ENCODE results near the gene CLTB. TPM values are rescaled to one million over a fixed set of nuclear protein-coding genes. Genes with fewer than 3 reads are reported as not detected.

CLTB gene
- total RNA-seq, 4 donors from 2014 or later = 183 to 233 (median 197) TPM

- no peak overlapping the region for H3K4me3 ChIP-seq
- no peaks in the 10 kb centered on the region for H3K27me3 ChIP-seq
- peak overlapping the region in 1 of 4 donors; percentile 65 for H3K27ac ChIP-seq
- TF ChIP-seq CTCF (IDR thresholded peaks at IDR 0.05) (no peak), EP300 (IDR thresholded peaks at IDR 0.05) (no peak), POLR2A (IDR thresholded peaks at IDR 0.05) (no peak)
- DNase-seq (ENCODE audit: low spot score in 2 of 2) = no peak
- peaks cover 0 to 68% (median 0%) of the 10 kb centered on the region in 3 donors for H3K36me3 ChIP-seq
- 78 to 90% methylated on average over 11 of the region's 11 CpGs for WGBS, 2 donors
- H3K4me1 ChIP-seq = peaks cover 0 to 32% (median 0%) of the 10 kb centered on the region in 4 donors
- H3K9me3 ChIP-seq = no peaks in the 10 kb centered on the region
Measured at GRCh38 chr5:176394881-176395675, 21.3 kb downstream of the CLTB start.

GRCh38 chr5:176394096-176394495 is 22.2 kb downstream of the CLTB start:
- Histone ChIP-seq H3K27ac (no peak overlapping the region), H3K9me3 (no peaks in the 10 kb centered on the region), H3K4me3 (no peak overlapping the region), H3K27me3 (no peaks in the 10 kb centered on the region), H3K36me3 (peaks cover 0 to 68% (median 0%) of the 10 kb centered on the region in 3 donors), H3K4me1 (peaks cover 0 to 39% (median 6%) of the 10 kb centered on the region in 4 donors)
- WGBS, 2 donors = 88 to 89% methylated on average over 9 of the region's 9 CpGs
- DNase-seq (ENCODE audit: low spot score in 2 of 2) = no peak
- TF ChIP-seq POLR2A (IDR thresholded peaks at IDR 0.05) (no peak), EP300 (IDR thresholded peaks at IDR 0.05) (no peak), CTCF (IDR thresholded peaks at IDR 0.05) (no peak)

GRCh38 chr5:176392526-176392925 is 23.8 kb downstream of the CLTB start:
- Histone ChIP-seq H3K36me3 (peaks cover 0 to 68% (median 0%) of the 10 kb centered on the region in 3 donors), H3K27me3 (no peaks in the 10 kb centered on the region), H3K4me1 (peaks cover 0 to 40% (median 8%) of the 10 kb centered on the region in 4 donors), H3K4me3 (no peak overlapping the region), H3K9me3 (no peaks in the 10 kb centered on the region), H3K27ac (no peak overlapping the region)
- TF ChIP-seq POLR2A (IDR thresholded peaks at IDR 0.05) (no peak), EP300 (IDR thresholded peaks at IDR 0.05) (no peak), CTCF (IDR thresholded peaks at IDR 0.05) (no peak)
- DNase-seq (ENCODE audit: low spot score in 2 of 2) = no peak
- WGBS, 2 donors = 85 to 86% methylated on average over 11 of the region's 11 CpGs

GRCh38 chr5:176391999-176392398 is 24.3 kb downstream of the CLTB start:
- Histone ChIP-seq H3K4me1 (peaks cover 0 to 43% (median 14%) of the 10 kb centered on the region in 4 donors), H3K4me3 (no peak overlapping the region), H3K36me3 (peaks cover 0 to 67% (median 0%) of the 10 kb centered on the region in 3 donors), H3K27me3 (no peaks in the 10 kb centered on the region), H3K9me3 (no peaks in the 10 kb centered on the region), H3K27ac (no peak overlapping the region)
- WGBS, 2 donors = 83 to 91% methylated on average over 4 of the region's 4 CpGs
- TF ChIP-seq POLR2A (IDR thresholded peaks at IDR 0.05) (no peak), CTCF (IDR thresholded peaks at IDR 0.05) (no peak)
- DNase-seq (ENCODE audit: low spot score in 2 of 2) = no peak

GRCh38 chr5:176391479-176391878 is 24.9 kb downstream of the CLTB start:
- WGBS, 2 donors = 87 to 95% methylated on average over 4 of the region's 4 CpGs
- TF ChIP-seq CTCF (IDR thresholded peaks at IDR 0.05) = no peak
- TF ChIP-seq EP300 (IDR thresholded peaks at IDR 0.05) = no peak
- TF ChIP-seq POLR2A (IDR thresholded peaks at IDR 0.05) = no peak
- peaks cover 0 to 43% (median 15%) of the 10 kb centered on the region in 4 donors for H3K4me1 ChIP-seq
- peaks cover 0 to 64% (median 0%) of the 10 kb centered on the region in 3 donors for H3K36me3 ChIP-seq
- no peak for DNase-seq (ENCODE audit: low spot score in 2 of 2)
- H3K4me3 ChIP-seq = no peak overlapping the region
- H3K9me3 ChIP-seq = no peaks in the 10 kb centered on the region
- H3K27ac ChIP-seq = no peak overlapping the region
- H3K27me3 ChIP-seq = no peaks in the 10 kb centered on the region

Measured in tibial nerve (tissue), 4 donors.